HCT116 (cell line): Measurements from ENCODE around the gene PGA5.
"Not testable (repeated sequence)": the region's sequence is repeated elsewhere in the genome, so short reads cannot be mapped to it uniquely, and the experiment has no call there.

Experiments used
- CEBPB ChIP-seq: IDR thresholded peaks from 2 replicates; pipeline ENCODE4 v1.6.1; 2012; ENCODE audit warnings: low read depth
- EGR1 ChIP-seq: IDR thresholded peaks from 2 replicates; pipeline ENCODE4 v1.6.1; 2012; ENCODE audit warnings: low read depth
- EZH2 ChIP-seq: fragments of 200-600 bp; sonication (generic); IDR thresholded peaks from 2 replicates; pipeline ENCODE4 v1.6.1; 2017; ENCODE audit warnings: antibody characterized with exemption, mixed run types
- EZH2phosphoT487 ChIP-seq: fragments of 200-600 bp; IDR thresholded peaks from 2 replicates; pipeline ENCODE4 v1.6.1; 2018; ENCODE audit warnings: antibody characterized with exemption, borderline replicate concordance
- POLR2A ChIP-seq: IDR thresholded peaks from 2 replicates; pipeline ENCODE4 v1.7.0; 2011; ENCODE audit warnings: borderline replicate concordance; ENCODE audit not compliant: insufficient read depth, insufficient read length; ENCODE audit errors: extremely low read depth
- POLR2AphosphoS5 ChIP-seq: IDR thresholded peaks from 2 replicates; pipeline ENCODE4 v1.6.1; 2011; ENCODE audit warnings: mild to moderate bottlenecking, low read depth, low read length, moderate library complexity
- SP1 ChIP-seq: IDR thresholded peaks from 2 replicates; pipeline ENCODE4 v1.6.1; 2012; ENCODE audit warnings: low read depth
- TF ChIP-seq, protein P1 (sequence below), 3 experiments: fragments of 200-600 bp in 1 of 3; sonication (generic) in 1 of 3; IDR thresholded peaks in 2 of 3; conservative IDR thresholded peaks in 1 of 3; 2 replicates each; pipeline ENCODE4 v1.5.1; 2012 to 2017; ENCODE audit warnings: low read depth in 2 of 3, low read length in 2 of 3, antibody characterized with exemption in 1 of 3, borderline replicate concordance in 1 of 3, control low read depth in 1 of 3, mild to moderate bottlenecking in 1 of 3, mixed read lengths in 1 of 3, mixed run types in 1 of 3, moderate library complexity in 1 of 3; ENCODE audit not compliant: insufficient read depth in 1 of 3
- TF ChIP-seq, protein P2 (sequence below): IDR thresholded peaks from 2 replicates; pipeline ENCODE4 v1.6.1; 2012
- TF ChIP-seq, protein P3 (sequence below): IDR thresholded peaks from 2 replicates; pipeline ENCODE4 v1.6.1; 2012; ENCODE audit warnings: low read depth

DNA sequence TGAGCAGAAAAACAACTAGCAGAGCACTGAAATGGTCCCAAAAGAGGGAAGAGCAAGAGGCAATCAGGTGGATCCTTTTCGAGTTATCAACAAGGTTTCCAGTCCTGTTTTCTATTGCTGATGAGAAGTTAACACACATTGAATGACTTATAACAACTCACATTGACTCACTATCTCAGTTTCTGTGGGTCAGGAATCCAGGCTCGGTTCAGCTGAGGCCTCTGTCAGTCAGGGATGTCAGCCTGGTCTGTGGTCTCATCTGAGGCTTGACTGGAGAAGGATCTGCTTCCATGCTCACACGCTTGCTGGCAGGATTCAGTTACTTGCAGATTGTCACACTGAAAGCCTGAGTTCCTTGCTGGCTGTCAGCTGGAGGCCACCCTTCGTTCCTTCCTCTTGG is 3.8 kb upstream of the PGA5 start:
- not testable (repeated sequence) for TF ChIP-seq CEBPB, EZH2, POLR2A, SP1, POLR2AphosphoS5, EZH2phosphoT487, EGR1
- TF ChIP-seq, protein P1, sequence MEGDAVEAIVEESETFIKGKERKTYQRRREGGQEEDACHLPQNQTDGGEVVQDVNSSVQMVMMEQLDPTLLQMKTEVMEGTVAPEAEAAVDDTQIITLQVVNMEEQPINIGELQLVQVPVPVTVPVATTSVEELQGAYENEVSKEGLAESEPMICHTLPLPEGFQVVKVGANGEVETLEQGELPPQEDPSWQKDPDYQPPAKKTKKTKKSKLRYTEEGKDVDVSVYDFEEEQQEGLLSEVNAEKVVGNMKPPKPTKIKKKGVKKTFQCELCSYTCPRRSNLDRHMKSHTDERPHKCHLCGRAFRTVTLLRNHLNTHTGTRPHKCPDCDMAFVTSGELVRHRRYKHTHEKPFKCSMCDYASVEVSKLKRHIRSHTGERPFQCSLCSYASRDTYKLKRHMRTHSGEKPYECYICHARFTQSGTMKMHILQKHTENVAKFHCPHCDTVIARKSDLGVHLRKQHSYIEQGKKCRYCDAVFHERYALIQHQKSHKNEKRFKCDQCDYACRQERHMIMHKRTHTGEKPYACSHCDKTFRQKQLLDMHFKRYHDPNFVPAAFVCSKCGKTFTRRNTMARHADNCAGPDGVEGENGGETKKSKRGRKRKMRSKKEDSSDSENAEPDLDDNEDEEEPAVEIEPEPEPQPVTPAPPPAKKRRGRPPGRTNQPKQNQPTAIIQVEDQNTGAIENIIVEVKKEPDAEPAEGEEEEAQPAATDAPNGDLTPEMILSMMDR (IDR thresholded peaks at IDR 0.05 in 2 of 3, conservative IDR thresholded peaks at IDR 0.05 in 1 of 3; ENCODE audit: borderline replicate concordance in 1 of 3, insufficient read depth in 1 of 3, low read depth in 2 of 3, low read length in 2 of 3) = not testable (repeated sequence)
- TF ChIP-seq, protein P2, sequence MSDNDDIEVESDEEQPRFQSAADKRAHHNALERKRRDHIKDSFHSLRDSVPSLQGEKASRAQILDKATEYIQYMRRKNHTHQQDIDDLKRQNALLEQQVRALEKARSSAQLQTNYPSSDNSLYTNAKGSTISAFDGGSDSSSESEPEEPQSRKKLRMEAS = not testable (repeated sequence)
- TF ChIP-seq, protein P3, sequence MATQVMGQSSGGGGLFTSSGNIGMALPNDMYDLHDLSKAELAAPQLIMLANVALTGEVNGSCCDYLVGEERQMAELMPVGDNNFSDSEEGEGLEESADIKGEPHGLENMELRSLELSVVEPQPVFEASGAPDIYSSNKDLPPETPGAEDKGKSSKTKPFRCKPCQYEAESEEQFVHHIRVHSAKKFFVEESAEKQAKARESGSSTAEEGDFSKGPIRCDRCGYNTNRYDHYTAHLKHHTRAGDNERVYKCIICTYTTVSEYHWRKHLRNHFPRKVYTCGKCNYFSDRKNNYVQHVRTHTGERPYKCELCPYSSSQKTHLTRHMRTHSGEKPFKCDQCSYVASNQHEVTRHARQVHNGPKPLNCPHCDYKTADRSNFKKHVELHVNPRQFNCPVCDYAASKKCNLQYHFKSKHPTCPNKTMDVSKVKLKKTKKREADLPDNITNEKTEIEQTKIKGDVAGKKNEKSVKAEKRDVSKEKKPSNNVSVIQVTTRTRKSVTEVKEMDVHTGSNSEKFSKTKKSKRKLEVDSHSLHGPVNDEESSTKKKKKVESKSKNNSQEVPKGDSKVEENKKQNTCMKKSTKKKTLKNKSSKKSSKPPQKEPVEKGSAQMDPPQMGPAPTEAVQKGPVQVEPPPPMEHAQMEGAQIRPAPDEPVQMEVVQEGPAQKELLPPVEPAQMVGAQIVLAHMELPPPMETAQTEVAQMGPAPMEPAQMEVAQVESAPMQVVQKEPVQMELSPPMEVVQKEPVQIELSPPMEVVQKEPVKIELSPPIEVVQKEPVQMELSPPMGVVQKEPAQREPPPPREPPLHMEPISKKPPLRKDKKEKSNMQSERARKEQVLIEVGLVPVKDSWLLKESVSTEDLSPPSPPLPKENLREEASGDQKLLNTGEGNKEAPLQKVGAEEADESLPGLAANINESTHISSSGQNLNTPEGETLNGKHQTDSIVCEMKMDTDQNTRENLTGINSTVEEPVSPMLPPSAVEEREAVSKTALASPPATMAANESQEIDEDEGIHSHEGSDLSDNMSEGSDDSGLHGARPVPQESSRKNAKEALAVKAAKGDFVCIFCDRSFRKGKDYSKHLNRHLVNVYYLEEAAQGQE = not testable (repeated sequence)
